SK-N-SH treated with all-trans-retinoic acid at 6 μM for 48 hours (cell line): ENCODE data around the gene GJB4.
"Not testable (repeated sequence)": the region's sequence is repeated elsewhere in the genome, so short reads cannot be mapped to it uniquely, and the experiment has no call there.

Source experiments
- ATAC-seq: fragments of 200-7000 bp; cut with Tn5 transposase; 3 replicates; pipeline ENCODE4 v1.9.1; 2020; ENCODE audit warnings: mild to moderate bottlenecking, moderate library complexity
- ARNTL ChIP-seq: fragments of 450-650 bp; formaldehyde crosslinking; IDR thresholded peaks from 2 replicates; pipeline ENCODE4 v1.5.0; 2020; ENCODE audit warnings: low read depth, mild to moderate bottlenecking, moderate library complexity, borderline replicate concordance
- BACH2 ChIP-seq: fragments of 250-450 bp; sonication (Bioruptor Pico); IDR thresholded peaks from 2 replicates; pipeline ENCODE4 v1.9.0; 2021; ENCODE audit warnings: mild to moderate bottlenecking, borderline replicate concordance
- ISL1 ChIP-seq: fragments of 250-450 bp; sonication (Bioruptor Pico); IDR thresholded peaks from 2 replicates; pipeline ENCODE4 v2.1.2; 2022; ENCODE audit warnings: mild to moderate bottlenecking, moderate library complexity
- OSR1 ChIP-seq: fragments of 250-450 bp; sonication (Bioruptor Pico); IDR thresholded peaks from 2 replicates; pipeline ENCODE4 v1.8.0; 2022; ENCODE audit warnings: moderate library complexity, mild to moderate bottlenecking, inconsistent platforms
- TCF4 ChIP-seq: fragments of 250-450 bp; sonication (Bioruptor Pico); IDR thresholded peaks from 2 replicates; pipeline ENCODE4 v1.8.0; 2021; ENCODE audit warnings: mild to moderate bottlenecking, moderate library complexity, borderline replicate concordance
- ZC3H10 ChIP-seq: fragments of 250-450 bp; sonication (Bioruptor Pico); IDR thresholded peaks from 2 replicates; pipeline ENCODE4 v1.5.1; 2021; ENCODE audit warnings: mild to moderate bottlenecking, moderate library complexity
- TF ChIP-seq, protein P1 (sequence below): fragments of 250-450 bp; sonication (Bioruptor Pico); IDR thresholded peaks from 2 replicates; pipeline ENCODE4 v1.8.0; 2021; ENCODE audit warnings: low read depth, mild to moderate bottlenecking, moderate library complexity, borderline replicate concordance

The GJB4 gene

DNA sequence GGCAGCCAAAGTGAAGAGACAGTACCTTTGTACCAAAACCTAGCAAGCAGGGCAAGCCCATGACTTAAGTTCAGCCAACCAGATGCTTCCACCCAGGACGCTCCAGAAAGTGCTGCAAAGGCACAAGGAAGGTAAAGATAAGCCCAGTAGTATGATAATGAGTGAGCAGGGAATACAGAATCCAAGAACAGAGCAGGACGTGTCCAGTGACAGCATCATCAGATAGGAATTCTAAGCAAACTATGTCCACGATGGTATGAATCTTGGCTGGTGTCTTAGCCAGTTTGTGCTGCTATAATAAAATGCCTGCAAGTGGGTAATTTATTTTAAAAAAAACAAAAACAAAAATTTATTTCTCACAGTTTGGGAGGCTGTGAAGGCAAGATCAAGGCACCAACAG is 46.9 kb downstream of the GJB4 start:
- TF ChIP-seq ISL1 (no peak), OSR1 (no peak), BACH2 (no peak), ZC3H10 (CRISPR knock-in tag) (no peak)
- TF ChIP-seq, protein P1, sequence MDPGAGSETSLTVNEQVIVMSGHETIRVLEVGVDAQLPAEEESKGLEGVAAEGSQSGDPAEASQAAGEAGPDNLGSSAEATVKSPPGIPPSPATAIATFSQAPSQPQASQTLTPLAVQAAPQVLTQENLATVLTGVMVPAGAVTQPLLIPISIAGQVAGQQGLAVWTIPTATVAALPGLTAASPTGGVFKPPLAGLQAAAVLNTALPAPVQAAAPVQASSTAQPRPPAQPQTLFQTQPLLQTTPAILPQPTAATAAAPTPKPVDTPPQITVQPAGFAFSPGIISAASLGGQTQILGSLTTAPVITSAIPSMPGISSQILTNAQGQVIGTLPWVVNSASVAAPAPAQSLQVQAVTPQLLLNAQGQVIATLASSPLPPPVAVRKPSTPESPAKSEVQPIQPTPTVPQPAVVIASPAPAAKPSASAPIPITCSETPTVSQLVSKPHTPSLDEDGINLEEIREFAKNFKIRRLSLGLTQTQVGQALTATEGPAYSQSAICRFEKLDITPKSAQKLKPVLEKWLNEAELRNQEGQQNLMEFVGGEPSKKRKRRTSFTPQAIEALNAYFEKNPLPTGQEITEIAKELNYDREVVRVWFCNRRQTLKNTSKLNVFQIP (CRISPR knock-in tag), result no peak
- peak; percentile 25; the same call in 1 of the 3 replicates for ATAC-seq

DNA sequence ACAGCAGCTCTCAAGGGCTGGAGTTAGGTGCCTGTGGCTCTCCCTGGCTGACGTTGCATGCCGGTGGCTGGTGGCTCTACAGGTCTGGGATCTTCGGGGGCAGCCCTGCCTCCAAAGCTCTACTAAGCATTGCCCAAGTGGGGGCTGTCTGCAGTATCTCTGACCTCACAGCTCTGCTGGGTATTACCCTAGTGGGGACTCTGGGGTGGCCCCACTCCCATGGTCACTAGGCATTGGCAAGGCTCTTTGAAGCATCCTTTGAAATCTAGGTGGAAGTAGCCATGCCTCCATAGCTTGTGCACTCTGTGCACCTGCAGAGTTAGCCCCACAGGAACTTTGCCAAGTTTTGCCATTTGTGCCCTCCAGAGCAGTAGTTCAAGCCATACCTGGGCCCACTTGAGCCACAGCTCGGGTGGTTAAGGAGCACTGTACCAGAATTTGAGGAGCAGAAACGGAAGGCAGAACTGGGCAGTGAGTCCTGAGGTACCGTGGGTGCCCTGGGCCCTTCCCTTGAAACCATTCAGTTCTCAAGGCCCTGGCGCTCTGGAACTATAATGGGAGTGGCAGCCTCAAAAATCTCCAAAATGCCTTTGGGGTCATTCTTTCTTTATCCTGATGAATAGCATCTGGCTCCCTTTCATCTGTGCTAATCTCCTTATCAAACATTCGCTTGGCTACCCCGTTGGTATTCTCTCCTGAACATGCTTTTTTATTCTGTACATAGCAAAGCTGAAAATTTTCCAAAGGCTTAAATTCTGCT is 48.7 kb downstream of the GJB4 start:
- no peak for ATAC-seq
- TF ChIP-seq TCF4 (CRISPR knock-in tag), result no peak
- no peak for TF ChIP-seq ARNTL (CRISPR knock-in tag)

DNA sequence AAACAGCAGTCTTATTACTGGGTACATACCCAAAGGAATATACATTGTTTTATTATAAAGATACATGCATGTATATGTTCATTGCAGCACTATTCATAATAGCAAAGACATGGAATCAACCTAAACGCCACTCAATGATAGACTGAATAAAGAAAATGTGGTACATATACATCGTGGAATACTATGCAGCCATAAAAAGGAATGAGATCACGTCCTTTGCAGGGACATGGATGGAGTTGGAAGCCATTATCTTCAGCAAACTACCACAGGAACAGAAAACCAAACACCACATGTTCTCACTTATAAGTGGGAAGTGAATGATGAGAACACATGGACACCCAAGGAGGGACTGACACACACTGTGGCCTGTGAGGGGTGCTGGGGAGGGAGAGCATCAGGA is 51.2 kb downstream of the GJB4 start:
- not testable (repeated sequence) for ATAC-seq
